K562 (cell line): ENCODE results near the gene UQCRHL. TPM values are rescaled to one million over a fixed set of nuclear protein-coding genes. Genes with fewer than 3 reads are reported as not detected.

Source experiments
- BMI1 ChIP-seq: fragments of 150-350 bp; IDR thresholded peaks from 2 replicates; pipeline ENCODE4 v1.6.1; 2014; ENCODE audit warnings: low read length
- CBX1 ChIP-seq: sonication (generic); IDR thresholded peaks from 2 replicates; pipeline ENCODE4 v1.6.1; 2016; ENCODE audit warnings: antibody characterized with exemption, low read depth, mild to moderate bottlenecking
- ELF1 ChIP-seq: fragments of 200-800 bp; sonication (Bioruptor generic); IDR thresholded peaks from 2 replicates; pipeline ENCODE4 v1.6.1; 2016; ENCODE audit warnings: missing genetic modification characterization, missing compliant biosample characterization
- ESRRB ChIP-seq: fragments of 250-450 bp; sonication (Bioruptor Pico); IDR thresholded peaks from 2 replicates; pipeline ENCODE4 v1.5.0; 2020; ENCODE audit warnings: mild to moderate bottlenecking, moderate library complexity, borderline replicate concordance
- FOXA3 ChIP-seq, 2 experiments: fragments of 450-650 bp in 1 of 2; sonication (generic) in 1 of 2; formaldehyde crosslinking; IDR thresholded peaks in 1 of 2; conservative IDR thresholded peaks in 1 of 2; 2 replicates each; pipeline versions ENCODE4 v1.4.0 to v1.8.0; 2020 to 2022; ENCODE audit warnings: mild to moderate bottlenecking in 2 of 2, missing genetic modification reagents in 1 of 2
- KAT8 ChIP-seq: fragments of 450-650 bp; IDR thresholded peaks from 2 replicates; pipeline ENCODE4 v1.6.1; 2016; ENCODE audit warnings: low read depth, mild to moderate bottlenecking
- MYC ChIP-seq, 2 experiments: fragments of 250-450 bp in 1 of 2; sonication (Bioruptor Pico) in 1 of 2; IDR thresholded peaks; 2 replicates each; pipeline versions ENCODE4 v1.5.1 to v1.6.1; 2012 to 2021; ENCODE audit warnings: low read depth in 2 of 2, borderline replicate concordance in 1 of 2, improper control_type of control experiment in 1 of 2, low read length in 1 of 2, mild to moderate bottlenecking in 1 of 2, moderate library complexity in 1 of 2
- MYNN ChIP-seq, 2 experiments: sonication (generic); formaldehyde crosslinking in 1 of 2; IDR thresholded peaks; 2 replicates each; pipeline versions ENCODE4 v1.5.0 to v1.6.1; 2016 to 2020; ENCODE audit warnings: antibody characterized with exemption in 1 of 2, missing genetic modification reagents in 1 of 2
- THRAP3 ChIP-seq: fragments of 450-650 bp; IDR thresholded peaks from 2 replicates; pipeline ENCODE4 v1.6.1; 2016; ENCODE audit warnings: mild to moderate bottlenecking, inconsistent platforms, borderline replicate concordance
- ZC3H4 ChIP-seq: sonication (generic); formaldehyde crosslinking; IDR thresholded peaks from 2 replicates; pipeline ENCODE4 v1.9.0; 2021; ENCODE audit warnings: missing genetic modification reagents, borderline replicate concordance
- ZNF232 ChIP-seq: sonication (generic); formaldehyde crosslinking; IDR thresholded peaks from 2 replicates; pipeline ENCODE4 v1.8.0; 2022; ENCODE audit warnings: mild to moderate bottlenecking, missing genetic modification reagents
- ZNF263 ChIP-seq: sonication (generic); formaldehyde crosslinking; IDR thresholded peaks from 2 replicates; pipeline ENCODE4 v1.8.0; 2022; ENCODE audit warnings: mild to moderate bottlenecking, missing genetic modification reagents, borderline replicate concordance
- ZNF699 ChIP-seq: fragments of 250-450 bp; sonication (Bioruptor Pico); IDR thresholded peaks from 2 replicates; pipeline ENCODE4 v1.8.0; 2021; ENCODE audit warnings: mild to moderate bottlenecking, moderate library complexity; ENCODE audit not compliant: insufficient replicate concordance
- polyA plus RNA-seq, 8 experiments: library from polyadenylated mRNA; depleted of rRNA in 4 of 8; stranded (reverse) in 5 of 8; unstranded in 3 of 8; fragments of >200 nt; fragmentation: Nextera tagmentation in 2 of 8; fragmentation: Illumina TruSeq in 1 of 8; extraction: Ambion mirVana in 2 of 8; extraction: Trizol in 1 of 8; gene quantifications; 2 replicates each; pipeline versions ENCODE4 v1.2.1 to v1.2.3, GENCODE V29; 2011 to 2014; ENCODE audit warnings: inconsistent platforms in 1 of 8, missing spikeins in 1 of 8
- total RNA-seq, 7 experiments: library from RNA; depleted of rRNA in 6 of 7; stranded (reverse); fragments of >200 nt in 6 of 7; fragmentation: Illumina TruSeq in 2 of 7; extraction: Trizol in 2 of 7; gene quantifications; 2 replicates each; pipeline versions ENCODE4 v1.2.1 to v1.2.3, GENCODE V29; 2011 to 2021; ENCODE audit warnings: low replicate concordance in 1 of 7
- TF ChIP-seq, protein P1 (sequence below), 2 experiments: fragments of 450-650 bp in 1 of 2; sonication (generic) in 1 of 2; formaldehyde crosslinking in 1 of 2; IDR thresholded peaks; 2 replicates each; pipeline versions ENCODE4 v1.7.1 to v1.9.0; 2016 to 2022; ENCODE audit warnings: inconsistent platforms in 1 of 2, mild to moderate bottlenecking in 1 of 2, missing genetic modification reagents in 1 of 2
- TF ChIP-seq, protein P2 (sequence below): fragments of 450-650 bp; IDR thresholded peaks from 2 replicates; pipeline ENCODE4 v1.7.1; 2018; ENCODE audit warnings: mild to moderate bottlenecking, low read depth; ENCODE audit not compliant: partially characterized antibody

UQCRHL gene
- total and polyA plus RNA-seq, 9 of the 15 experiments (the other 6 are each of a cell fraction or from before 2014, with no cell fraction given), result 5.1 to 41.3 (median 21.8) TPM

DNA sequence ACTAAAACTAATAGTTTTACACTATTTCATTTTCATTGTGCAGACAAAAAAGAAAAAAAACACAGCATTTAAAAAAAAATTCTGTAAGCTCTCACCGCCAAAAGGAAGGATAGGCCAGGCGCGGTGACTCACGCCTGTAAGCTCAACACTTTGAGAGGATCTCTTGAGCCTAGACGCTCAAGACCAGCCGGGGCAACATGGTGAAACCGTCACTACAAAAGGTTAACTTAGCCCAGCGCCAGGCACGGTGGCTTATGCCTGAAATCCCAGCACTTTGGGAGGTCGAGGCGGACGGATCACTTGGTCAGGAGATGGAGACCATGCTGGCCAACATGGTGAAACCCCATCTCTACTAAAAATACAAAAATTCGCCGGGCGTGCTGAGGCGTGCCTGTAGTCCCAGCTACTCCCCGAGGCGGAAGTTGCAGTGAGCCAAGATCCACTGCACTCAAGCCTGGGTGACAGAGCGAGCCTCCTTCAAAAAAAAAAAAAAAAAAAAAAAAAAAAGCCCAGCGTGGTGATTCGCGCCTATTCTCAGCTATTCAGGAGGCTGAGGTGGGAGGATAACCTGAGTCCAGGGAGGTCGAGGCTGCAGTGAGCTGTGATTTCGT is 25.7 kb upstream of the UQCRHL start (continued):
- TF ChIP-seq FOXA3 (CRISPR knock-in tag; conservative IDR thresholded peaks at IDR 0.05 in 1 of 2, IDR thresholded peaks at IDR 0.05 in 1 of 2) (no peak), ZC3H4 (CRISPR knock-in tag) (no peak), CBX1 (0 out of 2 replicates have a peak, but pooled peaks have one; percentile 47), MYNN (IDR thresholded peaks at IDR 0.05) (no peak), MYNN (CRISPR knock-in tag; IDR thresholded peaks at IDR 0.05) (no peak), ZNF263 (no peak; the same call in 1 of the 2 replicates), ZNF232 (CRISPR knock-in tag) (no peak), THRAP3 (0 out of 2 replicates have a peak, but pooled peaks have one; percentile 9), ESRRB (CRISPR knock-in tag) (no peak), ZNF699 (CRISPR knock-in tag) (no peak), KAT8 (no peak), BMI1 (no peak), ELF1 (tag) (peak; percentile 83), MYC (IDR thresholded peaks at IDR 0.05; ENCODE audit: low read depth, low read length) (peak; percentile 66), MYC (CRISPR knock-in tag; IDR thresholded peaks at IDR 0.05; ENCODE audit: borderline replicate concordance, low read depth) (no peak)
- TF ChIP-seq, protein P1, sequence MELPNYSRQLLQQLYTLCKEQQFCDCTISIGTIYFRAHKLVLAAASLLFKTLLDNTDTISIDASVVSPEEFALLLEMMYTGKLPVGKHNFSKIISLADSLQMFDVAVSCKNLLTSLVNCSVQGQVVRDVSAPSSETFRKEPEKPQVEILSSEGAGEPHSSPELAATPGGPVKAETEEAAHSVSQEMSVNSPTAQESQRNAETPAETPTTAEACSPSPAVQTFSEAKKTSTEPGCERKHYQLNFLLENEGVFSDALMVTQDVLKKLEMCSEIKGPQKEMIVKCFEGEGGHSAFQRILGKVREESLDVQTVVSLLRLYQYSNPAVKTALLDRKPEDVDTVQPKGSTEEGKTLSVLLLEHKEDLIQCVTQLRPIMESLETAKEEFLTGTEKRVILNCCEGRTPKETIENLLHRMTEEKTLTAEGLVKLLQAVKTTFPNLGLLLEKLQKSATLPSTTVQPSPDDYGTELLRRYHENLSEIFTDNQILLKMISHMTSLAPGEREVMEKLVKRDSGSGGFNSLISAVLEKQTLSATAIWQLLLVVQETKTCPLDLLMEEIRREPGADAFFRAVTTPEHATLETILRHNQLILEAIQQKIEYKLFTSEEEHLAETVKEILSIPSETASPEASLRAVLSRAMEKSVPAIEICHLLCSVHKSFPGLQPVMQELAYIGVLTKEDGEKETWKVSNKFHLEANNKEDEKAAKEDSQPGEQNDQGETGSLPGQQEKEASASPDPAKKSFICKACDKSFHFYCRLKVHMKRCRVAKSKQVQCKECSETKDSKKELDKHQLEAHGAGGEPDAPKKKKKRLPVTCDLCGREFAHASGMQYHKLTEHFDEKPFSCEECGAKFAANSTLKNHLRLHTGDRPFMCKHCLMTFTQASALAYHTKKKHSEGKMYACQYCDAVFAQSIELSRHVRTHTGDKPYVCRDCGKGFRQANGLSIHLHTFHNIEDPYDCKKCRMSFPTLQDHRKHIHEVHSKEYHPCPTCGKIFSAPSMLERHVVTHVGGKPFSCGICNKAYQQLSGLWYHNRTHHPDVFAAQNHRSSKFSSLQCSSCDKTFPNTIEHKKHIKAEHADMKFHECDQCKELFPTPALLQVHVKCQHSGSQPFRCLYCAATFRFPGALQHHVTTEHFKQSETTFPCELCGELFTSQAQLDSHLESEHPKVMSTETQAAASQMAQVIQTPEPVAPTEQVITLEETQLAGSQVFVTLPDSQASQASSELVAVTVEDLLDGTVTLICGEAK (IDR thresholded peaks at IDR 0.05), result 0 out of 2 replicates have a peak, but pooled peaks have one; percentile 11
- TF ChIP-seq, protein P1 (CRISPR knock-in tag; IDR thresholded peaks at IDR 0.05), result no peak
- TF ChIP-seq, protein P2, sequence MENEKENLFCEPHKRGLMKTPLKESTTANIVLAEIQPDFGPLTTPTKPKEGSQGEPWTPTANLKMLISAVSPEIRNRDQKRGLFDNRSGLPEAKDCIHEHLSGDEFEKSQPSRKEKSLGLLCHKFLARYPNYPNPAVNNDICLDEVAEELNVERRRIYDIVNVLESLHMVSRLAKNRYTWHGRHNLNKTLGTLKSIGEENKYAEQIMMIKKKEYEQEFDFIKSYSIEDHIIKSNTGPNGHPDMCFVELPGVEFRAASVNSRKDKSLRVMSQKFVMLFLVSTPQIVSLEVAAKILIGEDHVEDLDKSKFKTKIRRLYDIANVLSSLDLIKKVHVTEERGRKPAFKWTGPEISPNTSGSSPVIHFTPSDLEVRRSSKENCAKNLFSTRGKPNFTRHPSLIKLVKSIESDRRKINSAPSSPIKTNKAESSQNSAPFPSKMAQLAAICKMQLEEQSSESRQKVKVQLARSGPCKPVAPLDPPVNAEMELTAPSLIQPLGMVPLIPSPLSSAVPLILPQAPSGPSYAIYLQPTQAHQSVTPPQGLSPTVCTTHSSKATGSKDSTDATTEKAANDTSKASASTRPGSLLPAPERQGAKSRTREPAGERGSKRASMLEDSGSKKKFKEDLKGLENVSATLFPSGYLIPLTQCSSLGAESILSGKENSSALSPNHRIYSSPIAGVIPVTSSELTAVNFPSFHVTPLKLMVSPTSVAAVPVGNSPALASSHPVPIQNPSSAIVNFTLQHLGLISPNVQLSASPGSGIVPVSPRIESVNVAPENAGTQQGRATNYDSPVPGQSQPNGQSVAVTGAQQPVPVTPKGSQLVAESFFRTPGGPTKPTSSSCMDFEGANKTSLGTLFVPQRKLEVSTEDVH, result peak; percentile 43
